GM21576 (cell line): Measurements from ENCODE around the gene GNAT1.

ENCODE experiments used
- ATAC-seq: cut with Tn5 transposase; IDR thresholded peaks from one replicate; pipeline ENCODE4 v1.9.1; 2021; ENCODE audit warnings: mild to moderate bottlenecking, moderate library complexity; ENCODE audit not compliant: unreplicated experiment

The GNAT1 gene

GRCh38 chr3:50162034-50162883 is 29.2 kb upstream of the GNAT1 start:
- no peak for ATAC-seq

- ATAC-seq: no peak
Measured at GRCh38 chr3:50163572-50164455, 27.6 kb upstream of the GNAT1 start.

- no peak for ATAC-seq
Measured at GRCh38 chr3:50164481-50164880, 26.9 kb upstream of the GNAT1 start.

- ATAC-seq: no peak
Measured at GRCh38 chr3:50164984-50165909, 26.2 kb upstream of the GNAT1 start.

- ATAC-seq: no peak
Measured at GRCh38 chr3:50165910-50166538, 25.4 kb upstream of the GNAT1 start.

- no peak for ATAC-seq
Measured at GRCh38 chr3:50166620-50167019, 24.8 kb upstream of the GNAT1 start.

- no peak for ATAC-seq
Measured at GRCh38 chr3:50167069-50167840, 24.2 kb upstream of the GNAT1 start.

- no peak for ATAC-seq
Measured at GRCh38 chr3:50167841-50168209, 23.6 kb upstream of the GNAT1 start.

GRCh38 chr3:50168388-50168787 is 23.0 kb upstream of the GNAT1 start:
- no peak for ATAC-seq

GRCh38 chr3:50168791-50169190 is 22.6 kb upstream of the GNAT1 start:
- no peak for ATAC-seq

- no peak for ATAC-seq
Measured at GRCh38 chr3:50169232-50169832, 22.1 kb upstream of the GNAT1 start.

- no peak for ATAC-seq
Measured at GRCh38 chr3:50169858-50170257, 21.6 kb upstream of the GNAT1 start.

GRCh38 chr3:50170689-50171088 is 20.7 kb upstream of the GNAT1 start:
- ATAC-seq: no peak

- ATAC-seq: no peak
Measured at GRCh38 chr3:50171540-50172301, 19.7 kb upstream of the GNAT1 start.

- no peak for ATAC-seq
Measured at GRCh38 chr3:50172626-50173220, 18.7 kb upstream of the GNAT1 start.

GRCh38 chr3:50173685-50174516 is 17.5 kb upstream of the GNAT1 start:
- ATAC-seq: no peak

GRCh38 chr3:50174517-50174895 is 16.9 kb upstream of the GNAT1 start:
- ATAC-seq: no peak
